ENCODE results near the gene TRAPPC11.
"Not testable (repeated sequence)": the region's sequence is repeated elsewhere in the genome, so short reads cannot be mapped to it uniquely, and the experiment has no call there.

The TRAPPC11 gene

DNA sequence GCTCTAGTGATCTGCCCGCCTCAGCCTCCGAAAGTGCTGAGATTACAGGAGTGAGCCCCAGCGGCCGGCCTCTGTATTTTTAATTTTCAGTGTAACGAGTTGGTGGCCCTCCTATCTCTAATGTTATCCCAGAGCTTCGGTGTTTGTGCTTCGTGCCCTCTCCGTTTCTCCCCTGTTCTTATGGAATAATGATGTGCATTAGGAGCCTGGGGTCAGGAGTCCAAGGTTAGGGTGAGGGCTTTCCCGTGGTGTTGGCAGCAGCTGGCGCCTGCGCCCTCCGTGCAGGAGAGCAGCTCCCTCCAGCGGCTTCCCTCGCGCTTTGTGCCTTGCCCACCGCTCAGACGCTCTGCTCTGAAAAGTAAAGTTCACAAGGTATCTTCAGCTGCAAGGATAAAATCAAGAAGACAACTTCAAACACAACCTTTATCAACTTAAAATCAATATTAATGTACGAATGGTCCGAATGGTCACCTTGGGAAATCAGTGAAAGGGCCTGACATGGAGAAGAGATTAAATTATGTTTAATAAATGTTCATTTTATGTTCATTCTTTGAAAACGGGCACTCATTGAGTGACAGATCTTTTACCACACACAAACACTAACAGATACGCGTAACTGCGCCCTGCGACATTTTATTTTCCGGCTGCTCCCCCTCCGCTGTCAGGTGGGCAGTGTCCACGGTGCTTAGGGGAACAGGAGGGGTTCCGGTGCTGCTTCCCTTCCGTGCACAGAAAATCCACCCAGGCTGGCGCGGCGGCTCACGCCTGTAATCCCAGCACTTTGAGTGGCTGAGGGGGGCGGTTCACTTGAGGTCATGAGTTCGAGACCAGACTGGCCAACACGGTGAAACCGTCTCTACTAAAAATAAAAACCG lies 62.4 kb downstream of the TRAPPC11 start:
- peak in 18 of 56 donors; percentile 3 to 37 (median 10) for DNase-seq

GRCh38 chr4:183722731-183723560 lies 63.9 kb downstream of the TRAPPC11 start:
- DNase-seq, result peak in 27 of 56 donors; percentile 5 to 70 (median 32)

DNA sequence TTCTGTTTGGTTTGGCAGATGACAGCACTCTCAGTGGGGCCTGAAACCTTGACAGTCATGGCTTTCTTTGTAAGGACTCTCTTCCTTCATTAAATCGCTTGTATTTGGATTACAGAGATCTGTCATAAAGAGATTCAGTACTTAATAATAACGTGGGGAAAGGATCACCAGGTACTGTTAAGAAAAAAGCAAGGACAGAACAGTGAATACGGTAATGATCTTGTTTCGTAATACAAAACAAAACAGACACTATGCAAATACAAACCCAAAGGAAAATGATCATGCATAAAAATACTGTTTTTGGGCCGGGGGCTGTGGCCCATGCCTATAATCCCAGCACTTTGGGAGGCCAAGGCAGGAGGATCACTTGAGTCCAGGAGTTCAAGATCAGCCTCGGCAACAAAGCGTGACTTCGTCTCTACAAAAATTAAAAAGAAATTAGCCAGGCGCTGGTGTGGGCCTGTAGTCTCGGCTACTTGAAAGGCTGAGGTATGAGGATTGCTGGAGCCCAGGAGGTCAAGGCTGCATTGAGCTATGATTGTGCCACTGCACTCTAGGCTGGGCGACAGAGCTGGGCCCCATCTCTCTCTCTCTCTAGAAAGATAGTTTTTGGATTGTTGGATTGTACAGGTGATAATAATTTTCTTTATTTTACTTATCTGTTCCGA lies 64.6 kb downstream of the TRAPPC11 start:
- DNase-seq, result no peak

DNA sequence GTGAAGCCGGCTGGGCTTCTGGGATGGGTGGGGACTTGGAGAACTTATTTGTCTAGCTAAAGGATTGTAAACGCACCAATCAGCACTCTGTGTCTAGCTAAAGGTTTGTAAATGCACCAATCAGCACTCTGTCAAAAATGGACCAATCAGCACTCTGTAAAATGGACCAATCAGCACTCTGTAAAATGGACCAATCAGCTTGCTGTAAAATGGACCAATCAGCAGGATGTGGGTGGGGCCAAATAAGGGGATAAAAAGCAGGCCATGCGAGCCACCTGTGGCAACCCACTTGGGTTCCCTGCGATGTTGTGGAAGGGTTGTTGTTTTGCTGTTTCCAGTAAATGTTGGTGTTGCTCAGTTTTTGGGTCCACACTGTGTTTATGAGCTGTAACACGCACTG lies 66.5 kb downstream of the TRAPPC11 start:
- not testable (repeated sequence) for DNase-seq

- no peak for DNase-seq
These were observed 68.4 kb downstream of the TRAPPC11 start for GRCh38 chr4:183727482-183727881.

GRCh38 chr4:183728223-183729068 lies 69.4 kb downstream of the TRAPPC11 start:
- DNase-seq, result no peak

DNA sequence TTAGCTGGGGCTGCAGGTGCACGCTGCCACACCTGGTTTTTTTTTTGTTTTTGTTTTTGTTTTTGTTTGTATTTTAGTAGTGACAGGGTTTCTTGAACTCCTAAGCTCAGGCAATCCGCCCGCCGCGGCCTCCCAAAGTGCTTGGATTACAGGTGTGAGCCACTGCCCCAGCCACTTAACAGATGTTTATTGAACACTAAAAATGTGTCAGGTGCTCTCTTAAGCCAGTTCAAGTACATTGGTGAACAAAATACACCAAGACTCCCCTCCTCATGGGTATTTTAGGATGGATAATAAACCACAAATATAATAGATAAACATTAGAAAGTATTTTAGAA lies 69.9 kb downstream of the TRAPPC11 start:
- DNase-seq, result no peak

DNA sequence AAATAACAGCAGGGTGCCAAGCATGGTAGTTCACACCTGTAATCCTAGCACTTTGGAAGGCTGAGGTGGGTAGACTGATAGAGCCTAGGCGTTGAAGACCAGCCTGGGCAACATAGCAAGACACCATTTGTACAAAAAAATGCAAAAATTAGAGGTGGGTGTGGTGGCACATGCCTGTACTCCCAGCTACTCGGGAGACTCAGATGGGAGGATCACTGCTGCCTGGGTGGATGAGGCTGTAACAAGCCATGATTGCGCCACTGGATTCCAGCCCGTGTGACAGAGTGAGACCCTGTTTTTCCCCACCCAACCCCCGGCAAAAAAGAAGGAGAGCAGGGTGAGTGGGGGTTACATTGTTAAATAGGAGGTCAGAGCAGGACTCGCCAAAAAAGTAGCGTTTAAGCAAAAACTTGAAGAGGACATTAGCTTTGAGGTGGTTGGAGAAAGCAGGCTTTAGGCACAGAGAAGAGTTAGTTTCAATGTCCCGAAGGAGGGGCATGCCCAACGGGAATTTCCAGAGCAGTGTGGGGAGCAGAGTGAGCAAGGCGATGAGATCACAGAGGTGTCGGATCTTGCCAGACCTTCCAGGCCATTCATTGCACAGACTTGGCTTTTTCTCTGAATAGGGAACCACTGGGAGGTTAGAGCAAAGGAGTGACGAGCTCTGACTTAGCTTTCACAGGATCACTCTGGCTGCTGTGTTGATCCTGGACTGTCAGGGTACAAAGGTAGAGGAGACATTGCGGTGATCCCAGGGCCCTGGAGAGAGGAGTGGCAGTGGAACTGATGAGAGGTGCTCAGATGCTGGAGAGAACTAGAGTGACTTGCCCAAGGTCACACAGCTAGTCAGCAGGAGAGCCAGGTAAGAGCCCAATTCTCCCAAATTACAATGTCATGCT lies 70.6 kb downstream of the TRAPPC11 start:
- no peak for DNase-seq

DNA sequence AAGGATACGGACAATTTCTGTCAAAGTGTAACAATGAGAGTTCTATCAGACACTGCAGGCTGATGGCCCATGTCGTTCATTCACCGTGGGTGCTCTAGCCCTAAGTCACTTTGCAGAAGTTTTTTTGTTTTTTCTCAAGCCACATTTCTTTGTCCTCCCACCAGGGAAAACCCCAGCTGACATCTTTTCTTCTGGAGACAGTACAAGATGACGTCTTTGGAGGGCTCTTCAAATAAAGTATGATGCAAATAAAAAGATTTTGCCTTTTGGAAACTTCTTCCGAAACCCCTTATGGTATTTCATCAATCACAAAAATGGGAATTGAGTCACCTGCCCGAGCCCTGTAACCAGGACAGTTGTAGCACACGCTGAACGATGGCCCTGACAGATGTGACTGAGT lies 73.2 kb downstream of the TRAPPC11 start:
- no peak for DNase-seq

- no peak for DNase-seq
These were observed 74.1 kb downstream of the TRAPPC11 start for GRCh38 chr4:183733181-183733580.

- DNase-seq, result peak in 12 of 56 donors; percentile 2 to 49 (median 16)
These were observed 79.1 kb downstream of the TRAPPC11 start for GRCh38 chr4:183738081-183738673.

GRCh38 chr4:183738961-183739360 lies 79.9 kb downstream of the TRAPPC11 start:
- DNase-seq, result peak in 6 of 56 donors; percentile 1 to 25 (median 8)

DNA sequence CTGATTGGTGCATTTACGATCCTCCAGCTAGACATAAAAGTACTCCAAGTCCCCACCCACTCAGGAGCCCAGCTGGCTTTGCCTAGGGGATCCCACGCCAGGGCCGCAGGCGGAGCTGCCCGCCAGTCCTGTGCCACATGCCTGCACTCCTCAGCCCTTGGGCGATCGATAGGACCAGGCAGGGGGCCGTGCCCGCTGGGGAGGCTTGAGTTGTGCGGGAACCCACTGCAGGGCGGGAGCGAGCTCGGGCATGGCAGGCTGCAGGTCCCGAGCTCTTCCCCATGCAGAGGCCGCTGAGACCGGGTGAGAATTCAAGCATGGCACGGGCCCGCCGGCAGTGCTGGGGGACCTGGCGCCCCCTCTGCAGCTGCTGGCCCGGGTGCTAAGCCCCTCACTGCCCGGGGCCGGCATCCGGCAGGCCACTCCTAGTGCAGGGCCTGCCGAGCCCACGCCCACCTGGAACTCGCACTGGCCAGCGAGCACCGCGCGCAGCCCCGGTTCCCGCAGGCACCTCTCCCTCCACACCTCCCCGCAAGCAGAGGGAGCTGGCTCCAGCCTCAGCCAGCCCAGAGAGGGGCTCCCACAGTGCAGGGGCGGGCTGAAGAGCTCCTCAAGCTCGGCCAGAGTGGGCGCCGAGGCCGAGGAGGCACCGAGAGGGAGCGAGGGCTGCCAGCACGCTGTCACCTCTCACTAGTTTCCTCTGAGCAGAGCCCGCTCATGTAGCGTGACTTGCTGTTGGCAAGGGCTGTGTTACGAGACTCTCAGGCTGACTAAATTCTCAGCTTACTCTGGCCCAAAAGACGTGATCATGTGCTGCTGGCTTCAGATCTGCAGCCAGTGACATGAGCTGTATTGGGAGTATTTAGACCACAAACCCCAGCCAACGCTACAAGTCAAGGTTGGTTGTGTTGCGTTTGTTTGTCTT lies 87.5 kb downstream of the TRAPPC11 start:
- DNase-seq, result no peak

- no peak for DNase-seq
These were observed 88.3 kb downstream of the TRAPPC11 start for GRCh38 chr4:183747380-183747779.

GRCh38 chr4:183747931-183748670 lies 89.0 kb downstream of the TRAPPC11 start:
- DNase-seq, result no peak

DNA sequence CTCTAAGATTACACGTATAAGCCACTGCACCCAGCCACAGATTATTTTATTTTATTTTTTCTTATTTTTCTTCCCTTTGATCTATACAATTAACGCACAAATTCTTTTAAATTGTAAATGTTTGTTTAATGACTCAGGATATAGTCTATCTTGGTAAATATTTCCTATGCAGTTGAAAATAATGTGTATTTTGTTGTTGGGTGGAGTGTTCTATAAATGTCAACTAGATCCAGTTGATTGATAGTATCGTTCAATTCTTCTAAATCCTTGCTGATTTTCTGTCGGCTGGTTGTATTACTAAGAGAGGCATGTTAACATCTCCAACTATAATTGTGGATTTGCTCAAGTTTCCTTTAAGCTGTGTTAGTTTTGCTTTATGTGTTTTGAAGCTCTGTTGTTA lies 92.0 kb downstream of the TRAPPC11 start:
- no peak for DNase-seq

GRCh38 chr4:183755596-183755995 lies 96.5 kb downstream of the TRAPPC11 start:
- no peak for DNase-seq

DNA sequence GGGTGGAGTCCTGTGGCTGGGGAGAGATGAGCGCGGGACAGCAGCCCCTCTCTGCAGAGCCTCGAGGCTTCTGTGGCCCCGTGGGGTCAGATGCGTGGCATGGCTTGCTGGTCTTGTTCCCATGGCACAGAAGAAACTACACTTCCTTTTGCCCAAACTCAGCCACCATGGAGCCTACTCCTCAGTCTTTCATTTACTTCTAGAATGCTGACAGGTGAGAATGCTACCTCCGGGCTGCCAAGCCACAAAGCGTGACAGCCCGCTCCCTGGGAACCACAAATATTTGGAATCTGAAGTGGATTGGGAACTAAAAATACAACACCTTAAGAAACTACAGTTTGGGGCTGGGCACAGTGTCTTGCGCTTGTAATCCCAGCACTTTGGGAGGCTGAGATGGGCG lies 98.0 kb downstream of the TRAPPC11 start:
- no peak for DNase-seq

All from nucleus accumbens (tissue), 56 donors.